Measurements from ENCODE around the gene DCAF16.

The DCAF16 gene

GRCh38 chr4:17785858-17786257, 24.7 kb downstream of the DCAF16 start:
- WGBS, 2 experiments (ENCODE audit: insufficient coverage in 2 of 2): 54 to 72% methylated on average over 2 to 5 of the region's 5 CpGs
- Histone ChIP-seq H3K4me1 (ENCODE audit: control insufficient read depth, insufficient read depth, low read length, poor library complexity, severe bottlenecking) (peaks cover 6% of the 10 kb centered on the region), H3K4me3 (ENCODE audit: extremely low read depth, insufficient read depth, low read length, poor library complexity, severe bottlenecking) (no peak overlapping the region)

GRCh38 chr4:17781300-17782287, 29.0 kb downstream of the DCAF16 start, which contains the start of gene FAM184B:
TSS of gene FAM184B (minus strand) at chr4:17781621. CDS start at chr4:17781299, 322 bp downstream.
- H3K4me3 ChIP-seq (ENCODE audit: extremely low read depth, insufficient read depth, low read length, poor library complexity, severe bottlenecking): peak within 1 kb of the TSS; percentile 29
- peaks cover 2% of the 10 kb centered on the region for H3K4me1 ChIP-seq (ENCODE audit: control insufficient read depth, insufficient read depth, low read length, poor library complexity, severe bottlenecking)
- no peaks in the 10 kb centered on the region for H3K36me3 ChIP-seq (ENCODE audit: control insufficient read depth, insufficient read depth, low read length)
- no peaks in the 10 kb centered on the region for H3K9me3 ChIP-seq (ENCODE audit: control insufficient read depth, low read length)
- H3K27ac ChIP-seq (ENCODE audit: low read depth, low read length, severe bottlenecking): no peak within 1 kb of the TSS
- WGBS, 2 experiments (ENCODE audit: insufficient coverage in 2 of 2): 3 to 4% methylated on average over 50 to 80 of the region's 82 CpGs

More at GRCh38 chr4:17785858-17786257, 24.7 kb downstream of the DCAF16 start:
- no peaks in the 10 kb centered on the region for H3K9me3 ChIP-seq (ENCODE audit: control insufficient read depth, low read length)
- H3K27ac ChIP-seq (ENCODE audit: low read depth, low read length, severe bottlenecking): no peak overlapping the region
- H3K36me3 ChIP-seq (ENCODE audit: control insufficient read depth, insufficient read depth, low read length): no peaks in the 10 kb centered on the region

- Histone ChIP-seq H3K4me1 (ENCODE audit: control insufficient read depth, insufficient read depth, low read length, poor library complexity, severe bottlenecking) (peaks cover 2% of the 10 kb centered on the region), H3K36me3 (ENCODE audit: control insufficient read depth, insufficient read depth, low read length) (no peaks in the 10 kb centered on the region), H3K9me3 (ENCODE audit: control insufficient read depth, low read length) (no peaks in the 10 kb centered on the region), H3K27ac (ENCODE audit: low read depth, low read length, severe bottlenecking) (no peak overlapping the region), H3K4me3 (ENCODE audit: extremely low read depth, insufficient read depth, low read length, poor library complexity, severe bottlenecking) (peak overlapping the region; percentile 29)
- 5 to 18% methylated on average over 23 to 25 of the region's 31 CpGs for WGBS, 2 experiments (ENCODE audit: insufficient coverage in 2 of 2)
Observed at GRCh38 chr4:17780501-17781299, 29.9 kb downstream of the DCAF16 start.

GRCh38 chr4:17778431-17778830, 32.1 kb downstream of the DCAF16 start:
- Histone ChIP-seq H3K9me3 (ENCODE audit: control insufficient read depth, low read length) (no peaks in the 10 kb centered on the region), H3K27ac (ENCODE audit: low read depth, low read length, severe bottlenecking) (no peak overlapping the region), H3K4me1 (ENCODE audit: control insufficient read depth, insufficient read depth, low read length, poor library complexity, severe bottlenecking) (peaks cover 2% of the 10 kb centered on the region), H3K4me3 (ENCODE audit: extremely low read depth, insufficient read depth, low read length, poor library complexity, severe bottlenecking) (no peak overlapping the region), H3K36me3 (ENCODE audit: control insufficient read depth, insufficient read depth, low read length) (no peaks in the 10 kb centered on the region)
- WGBS, 2 experiments (ENCODE audit: insufficient coverage in 2 of 2): no CpG with 5 or more reads among the region's 3 CpGs

GRCh38 chr4:17773135-17773698, 37.3 kb downstream of the DCAF16 start:
- Histone ChIP-seq H3K27ac (ENCODE audit: low read depth, low read length, severe bottlenecking) (no peak overlapping the region), H3K36me3 (ENCODE audit: control insufficient read depth, insufficient read depth, low read length) (no peaks in the 10 kb centered on the region), H3K9me3 (ENCODE audit: control insufficient read depth, low read length) (no peaks in the 10 kb centered on the region), H3K4me3 (ENCODE audit: extremely low read depth, insufficient read depth, low read length, poor library complexity, severe bottlenecking) (no peak overlapping the region), H3K4me1 (ENCODE audit: control insufficient read depth, insufficient read depth, low read length, poor library complexity, severe bottlenecking) (peaks cover 7% of the 10 kb centered on the region)
- 94 to 97% methylated on average over 6 of the region's 10 CpGs for WGBS, 2 experiments (ENCODE audit: insufficient coverage in 2 of 2)

GRCh38 chr4:17771284-17771908, 39.2 kb downstream of the DCAF16 start:
- Histone ChIP-seq H3K36me3 (ENCODE audit: control insufficient read depth, insufficient read depth, low read length) (no peaks in the 10 kb centered on the region), H3K27ac (ENCODE audit: low read depth, low read length, severe bottlenecking) (no peak overlapping the region), H3K4me3 (ENCODE audit: extremely low read depth, insufficient read depth, low read length, poor library complexity, severe bottlenecking) (no peak overlapping the region), H3K4me1 (ENCODE audit: control insufficient read depth, insufficient read depth, low read length, poor library complexity, severe bottlenecking) (peaks cover 7% of the 10 kb centered on the region), H3K9me3 (ENCODE audit: control insufficient read depth, low read length) (peaks cover 7% of the 10 kb centered on the region)
- 91 to 96% methylated on average over 6 to 8 of the region's 8 CpGs for WGBS, 2 experiments (ENCODE audit: insufficient coverage in 2 of 2)

- no peak overlapping the region for H3K4me3 ChIP-seq (ENCODE audit: extremely low read depth, insufficient read depth, low read length, poor library complexity, severe bottlenecking)
- H3K36me3 ChIP-seq (ENCODE audit: control insufficient read depth, insufficient read depth, low read length): no peaks in the 10 kb centered on the region
- H3K4me1 ChIP-seq (ENCODE audit: control insufficient read depth, insufficient read depth, low read length, poor library complexity, severe bottlenecking): peaks cover 7% of the 10 kb centered on the region
- 88 to 100% methylated on average over 1 to 2 of the region's 4 CpGs for WGBS, 2 experiments (ENCODE audit: insufficient coverage in 2 of 2)
- H3K27ac ChIP-seq (ENCODE audit: low read depth, low read length, severe bottlenecking): no peak overlapping the region
- H3K9me3 ChIP-seq (ENCODE audit: control insufficient read depth, low read length): peaks cover 7% of the 10 kb centered on the region
Observed at GRCh38 chr4:17770845-17771244, 39.7 kb downstream of the DCAF16 start.

- Histone ChIP-seq H3K4me3 (ENCODE audit: extremely low read depth, insufficient read depth, low read length, poor library complexity, severe bottlenecking) (no peak overlapping the region), H3K9me3 (ENCODE audit: control insufficient read depth, low read length) (peaks cover 7% of the 10 kb centered on the region), H3K27ac (ENCODE audit: low read depth, low read length, severe bottlenecking) (no peak overlapping the region), H3K36me3 (ENCODE audit: control insufficient read depth, insufficient read depth, low read length) (no peaks in the 10 kb centered on the region), H3K4me1 (ENCODE audit: control insufficient read depth, insufficient read depth, low read length, poor library complexity, severe bottlenecking) (peaks cover 7% of the 10 kb centered on the region)
- 79 to 80% methylated on average over 3 to 4 of the region's 8 CpGs for WGBS, 2 experiments (ENCODE audit: insufficient coverage in 2 of 2)
Observed at GRCh38 chr4:17769406-17770174, 41.0 kb downstream of the DCAF16 start.

- H3K27ac ChIP-seq (ENCODE audit: low read depth, low read length, severe bottlenecking): no peak overlapping the region
- H3K9me3 ChIP-seq (ENCODE audit: control insufficient read depth, low read length): peaks cover 7% of the 10 kb centered on the region
- H3K36me3 ChIP-seq (ENCODE audit: control insufficient read depth, insufficient read depth, low read length): no peaks in the 10 kb centered on the region
- no peaks in the 10 kb centered on the region for H3K4me1 ChIP-seq (ENCODE audit: control insufficient read depth, insufficient read depth, low read length, poor library complexity, severe bottlenecking)
- 91 to 94% methylated on average over 22 to 33 of the region's 33 CpGs for WGBS, 2 experiments (ENCODE audit: insufficient coverage in 2 of 2)
- H3K4me3 ChIP-seq (ENCODE audit: extremely low read depth, insufficient read depth, low read length, poor library complexity, severe bottlenecking): no peak overlapping the region
Observed at GRCh38 chr4:17766826-17767458, 43.6 kb downstream of the DCAF16 start.
